ENCODE results near the gene FNDC3A.

DNA sequence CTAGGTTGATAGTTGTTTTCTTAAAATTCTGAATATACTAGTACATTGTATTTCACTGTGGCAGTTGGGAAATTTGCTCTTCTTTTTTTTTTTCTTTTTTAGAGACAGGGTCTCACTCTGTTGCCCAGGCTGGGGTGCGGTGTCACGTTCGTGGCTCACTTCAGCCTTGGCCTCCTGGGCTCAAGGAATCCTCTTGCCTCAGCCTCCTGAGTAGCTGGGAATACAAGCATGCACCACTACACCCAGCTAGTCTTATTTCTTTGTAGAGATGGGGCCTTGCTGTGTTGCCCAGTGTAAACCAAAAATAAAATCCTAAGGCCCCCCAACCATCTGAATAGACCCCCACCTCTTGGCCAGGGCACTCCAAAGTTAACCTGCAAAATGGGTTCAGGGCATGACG lies 79.3 kb downstream of the FNDC3A start:
- TF ChIP-seq POLR2AphosphoS5 (IDR thresholded peaks at IDR 0.05; ENCODE audit: low read depth): no peak
- TF ChIP-seq GABPA (IDR thresholded peaks at IDR 0.05; ENCODE audit: low read depth): no peak

Measured in HL-60 (cell line).